Activated gamma-delta T cell treated with anti-CD3 and anti-CD28 coated beads, Interleukin-2, amount 50 U/mL, for 16 hours (primary cell): ENCODE results near the gene TNS3.
"Not testable (repeated sequence)": the region's sequence is repeated elsewhere in the genome, so short reads cannot be mapped to it uniquely, and the experiment has no call there.

Experiments used
- DNase-seq: peaks from one replicate; pipeline ENCODE4 v3.0.0-alpha.2; 2020; ENCODE audit warnings: low read depth

TNS3 gene

GRCh38 chr7:47471358-47471703, 110.6 kb downstream of the TNS3 start:
- no peak for DNase-seq

GRCh38 chr7:47470567-47471357, 111.1 kb downstream of the TNS3 start:
- no peak for DNase-seq

- not testable (repeated sequence) for DNase-seq
Measured at GRCh38 chr7:47469846-47470245, 112.1 kb downstream of the TNS3 start.

GRCh38 chr7:47466832-47467231, 115.1 kb downstream of the TNS3 start:
- DNase-seq, result no peak

GRCh38 chr7:47465191-47465590, 116.7 kb downstream of the TNS3 start:
- no peak for DNase-seq

- no peak for DNase-seq
Measured at GRCh38 chr7:47464266-47464665, 117.6 kb downstream of the TNS3 start.

- DNase-seq, result no peak
Measured at GRCh38 chr7:47461746-47462145, 120.2 kb downstream of the TNS3 start.

GRCh38 chr7:47461161-47461560, 120.8 kb downstream of the TNS3 start:
- DNase-seq, result no peak

GRCh38 chr7:47460251-47460989, 121.5 kb downstream of the TNS3 start:
- DNase-seq, result no peak

GRCh38 chr7:47458486-47458885, 123.4 kb downstream of the TNS3 start:
- no peak for DNase-seq

- no peak for DNase-seq
Measured at GRCh38 chr7:47458057-47458456, 123.9 kb downstream of the TNS3 start.

GRCh38 chr7:47456210-47456955, 125.5 kb downstream of the TNS3 start:
- no peak for DNase-seq

GRCh38 chr7:47455872-47456185, 126.1 kb downstream of the TNS3 start:
- DNase-seq, result no peak

- DNase-seq, result no peak
Measured at GRCh38 chr7:47454974-47455871, 126.7 kb downstream of the TNS3 start.

- DNase-seq, result no peak
Measured at GRCh38 chr7:47454069-47454973, 127.6 kb downstream of the TNS3 start.

GRCh38 chr7:47453093-47454061, 128.5 kb downstream of the TNS3 start:
- no peak for DNase-seq

GRCh38 chr7:47452715-47453092, 129.2 kb downstream of the TNS3 start:
- DNase-seq, result no peak

- DNase-seq, result no peak
Measured at GRCh38 chr7:47452295-47452694, 129.6 kb downstream of the TNS3 start.

GRCh38 chr7:47451851-47452205, 130.1 kb downstream of the TNS3 start:
- no peak for DNase-seq
